ENCODE measurements around the gene TYSND1. TPM values are rescaled to one million over a fixed set of nuclear protein-coding genes. Genes with fewer than 3 reads are reported as not detected.
"Not testable (repeated sequence)": the region's sequence is repeated elsewhere in the genome, so short reads cannot be mapped to it uniquely, and the experiment has no call there.

Gene TYSND1
- total RNA-seq, 4 donors from 2014 or later = 18.6 to 48.8 (median 21.9) TPM

DNA sequence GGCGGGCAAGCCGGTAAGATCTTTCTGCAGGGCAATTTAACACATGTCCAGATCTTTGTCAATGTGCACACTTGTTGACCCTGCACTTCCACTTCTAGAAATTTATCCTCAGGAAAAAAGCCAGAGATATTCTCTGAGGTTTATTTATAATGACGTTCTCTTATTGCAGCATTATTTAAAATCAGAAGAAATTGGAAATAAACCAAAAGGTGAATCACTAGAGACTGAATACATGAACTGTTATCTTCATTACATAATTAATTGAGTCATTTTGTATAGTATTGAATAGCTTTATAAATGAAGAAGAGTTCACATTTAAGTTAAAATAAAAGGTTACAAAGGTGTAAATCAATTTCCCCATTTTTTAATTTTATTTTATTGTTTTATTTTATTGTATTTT is 40.1 kb upstream of the TYSND1 start:
- intact Hi-C loops (cut with DNase I; ENCODE audit: low total_unique reads) (no loop called here), in situ Hi-C loops (cut with MboI; ENCODE audit: low pct_ligation_motif_present in 1 of 4, low pct_unique_long_range_greater_than_20kb in 1 of 4, low sequenced_read_pairs in 3 of 4) (no loop called here)
- DNase-seq = no peak
- Histone ChIP-seq H3K36me3 (no peaks in the 10 kb centered on the region), H3K27ac (no peak overlapping the region), H3K4me3 (no peak overlapping the region), H3K27me3 (no peaks in the 10 kb centered on the region), H3K9me3 (no peaks in the 10 kb centered on the region), H3K4me1 (peaks cover 0 to 3% (median 0%) of the 10 kb centered on the region in 4 donors)
- 49 to 61% methylated on average over 3 of the region's 3 CpGs for WGBS, 2 donors (ENCODE audit: low coverage in 1 of 2)
- no peak for TF ChIP-seq EP300 (IDR thresholded peaks at IDR 0.05; ENCODE audit: low read depth)
- TF ChIP-seq POLR2AphosphoS5 (IDR thresholded peaks at IDR 0.05) = no peak
- no peak for TF ChIP-seq POLR2A (IDR thresholded peaks at IDR 0.05)
- TF ChIP-seq, protein P1, sequence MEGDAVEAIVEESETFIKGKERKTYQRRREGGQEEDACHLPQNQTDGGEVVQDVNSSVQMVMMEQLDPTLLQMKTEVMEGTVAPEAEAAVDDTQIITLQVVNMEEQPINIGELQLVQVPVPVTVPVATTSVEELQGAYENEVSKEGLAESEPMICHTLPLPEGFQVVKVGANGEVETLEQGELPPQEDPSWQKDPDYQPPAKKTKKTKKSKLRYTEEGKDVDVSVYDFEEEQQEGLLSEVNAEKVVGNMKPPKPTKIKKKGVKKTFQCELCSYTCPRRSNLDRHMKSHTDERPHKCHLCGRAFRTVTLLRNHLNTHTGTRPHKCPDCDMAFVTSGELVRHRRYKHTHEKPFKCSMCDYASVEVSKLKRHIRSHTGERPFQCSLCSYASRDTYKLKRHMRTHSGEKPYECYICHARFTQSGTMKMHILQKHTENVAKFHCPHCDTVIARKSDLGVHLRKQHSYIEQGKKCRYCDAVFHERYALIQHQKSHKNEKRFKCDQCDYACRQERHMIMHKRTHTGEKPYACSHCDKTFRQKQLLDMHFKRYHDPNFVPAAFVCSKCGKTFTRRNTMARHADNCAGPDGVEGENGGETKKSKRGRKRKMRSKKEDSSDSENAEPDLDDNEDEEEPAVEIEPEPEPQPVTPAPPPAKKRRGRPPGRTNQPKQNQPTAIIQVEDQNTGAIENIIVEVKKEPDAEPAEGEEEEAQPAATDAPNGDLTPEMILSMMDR (IDR thresholded peaks at IDR 0.05) = no peak

DNA sequence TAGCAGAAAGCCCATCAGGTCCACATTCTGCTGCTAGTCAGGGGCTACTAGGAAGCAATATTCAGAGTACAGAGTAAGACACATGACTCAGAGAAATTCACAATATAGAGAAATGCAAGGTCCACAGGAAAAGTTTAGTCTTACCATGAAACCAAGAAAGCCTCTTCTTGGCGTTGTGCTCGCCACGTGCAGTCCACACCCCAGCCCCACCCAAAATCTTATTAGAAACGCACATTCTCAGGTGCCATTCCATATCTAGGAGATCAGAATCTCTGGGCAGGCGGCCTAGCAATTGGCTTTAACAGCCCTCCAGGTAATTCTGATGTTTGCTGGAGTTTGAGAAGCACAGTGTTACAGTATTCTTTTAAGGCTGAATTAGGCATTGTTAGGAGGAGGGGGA is 39.6 kb upstream of the TYSND1 start:
- Histone ChIP-seq H3K9me3 (no peaks in the 10 kb centered on the region), H3K27me3 (no peaks in the 10 kb centered on the region), H3K4me3 (no peak overlapping the region), H3K36me3 (no peaks in the 10 kb centered on the region), H3K4me1 (no peaks in the 10 kb centered on the region), H3K27ac (no peak overlapping the region)
- no peak for TF ChIP-seq POLR2AphosphoS5 (IDR thresholded peaks at IDR 0.05)
- DNase-seq = no peak
- in situ Hi-C loops (cut with MboI; ENCODE audit: low pct_ligation_motif_present in 1 of 4, low pct_unique_long_range_greater_than_20kb in 1 of 4, low sequenced_read_pairs in 3 of 4) (no loop called here), intact Hi-C loops (cut with DNase I; ENCODE audit: low total_unique reads) (no loop called here)
- WGBS, 2 donors (ENCODE audit: low coverage in 1 of 2) = 20 to 43% methylated on average over 1 to 5 of the region's 5 CpGs

DNA sequence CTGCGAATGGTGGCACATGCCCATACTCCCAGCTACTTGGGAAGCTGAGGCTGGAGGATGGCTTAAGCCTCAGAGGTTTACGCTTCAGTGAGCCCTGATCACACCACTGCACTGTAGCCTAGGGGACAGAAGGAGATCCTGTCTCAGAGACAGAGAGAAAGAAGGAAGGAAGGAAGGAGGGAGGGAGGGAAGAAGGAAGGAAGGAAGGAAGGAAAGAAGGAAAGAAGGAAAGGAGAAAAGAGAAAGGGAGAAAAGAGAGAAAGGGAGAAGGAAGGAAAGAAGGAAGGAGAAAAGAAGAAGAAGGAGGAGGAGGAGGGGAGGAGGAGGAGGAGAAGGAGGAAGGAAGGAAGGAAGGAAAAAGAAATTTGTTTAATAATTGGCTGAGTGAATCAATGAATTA is 36.8 kb upstream of the TYSND1 start:
- TF ChIP-seq, protein P1 (IDR thresholded peaks at IDR 0.05) = no peak
- DNase-seq = no peak
- Histone ChIP-seq H3K27ac (no peak overlapping the region), H3K27me3 (no peaks in the 10 kb centered on the region), H3K9me3 (no peaks in the 10 kb centered on the region), H3K4me3 (no peak overlapping the region), H3K4me1 (no peaks in the 10 kb centered on the region), H3K36me3 (no peaks in the 10 kb centered on the region)
- in situ Hi-C loops (cut with MboI; ENCODE audit: low pct_ligation_motif_present in 1 of 4, low pct_unique_long_range_greater_than_20kb in 1 of 4, low sequenced_read_pairs in 3 of 4) = no loop called here
- WGBS, 2 donors (ENCODE audit: low coverage in 1 of 2) = 87% methylated on average over 2 of the region's 2 CpGs; no CpG with 5 or more reads in 1 of the 2 donors
- intact Hi-C loops (cut with DNase I; ENCODE audit: low total_unique reads) = no loop called here

DNA sequence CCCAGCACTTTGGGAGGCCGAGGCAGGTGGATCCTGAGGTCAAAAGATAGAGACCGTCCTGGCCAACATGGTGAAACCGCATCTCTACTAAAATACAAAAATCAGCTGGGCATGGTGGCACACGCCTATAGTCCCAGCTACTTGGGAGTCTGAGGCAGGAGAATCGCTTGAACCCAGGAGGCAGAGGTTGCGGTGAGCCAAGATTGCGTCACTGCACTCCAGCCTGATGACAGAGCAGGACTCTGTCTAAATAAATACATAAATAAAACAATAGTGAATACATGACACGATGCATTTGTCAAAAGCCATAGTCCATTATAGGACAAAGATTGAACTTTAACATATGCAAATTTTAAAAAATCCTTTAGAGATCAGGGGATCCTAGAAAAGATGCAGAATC is 32.7 kb upstream of the TYSND1 start:
- H3K4me3 ChIP-seq; H3K4me1 ChIP-seq; in situ Hi-C loops (cut with MboI; ENCODE audit: low pct_ligation_motif_present in 1 of 4, low pct_unique_long_range_greater_than_20kb in 1 of 4, low sequenced_read_pairs in 3 of 4); H3K27me3 ChIP-seq; DNase-seq; intact Hi-C loops (cut with DNase I; ENCODE audit: low total_unique reads); H3K27ac ChIP-seq; H3K36me3 ChIP-seq; H3K9me3 ChIP-seq: not testable (repeated sequence)
- WGBS, 2 donors (ENCODE audit: low coverage in 1 of 2) = 90 to 92% methylated on average over 8 of the region's 8 CpGs

DNA sequence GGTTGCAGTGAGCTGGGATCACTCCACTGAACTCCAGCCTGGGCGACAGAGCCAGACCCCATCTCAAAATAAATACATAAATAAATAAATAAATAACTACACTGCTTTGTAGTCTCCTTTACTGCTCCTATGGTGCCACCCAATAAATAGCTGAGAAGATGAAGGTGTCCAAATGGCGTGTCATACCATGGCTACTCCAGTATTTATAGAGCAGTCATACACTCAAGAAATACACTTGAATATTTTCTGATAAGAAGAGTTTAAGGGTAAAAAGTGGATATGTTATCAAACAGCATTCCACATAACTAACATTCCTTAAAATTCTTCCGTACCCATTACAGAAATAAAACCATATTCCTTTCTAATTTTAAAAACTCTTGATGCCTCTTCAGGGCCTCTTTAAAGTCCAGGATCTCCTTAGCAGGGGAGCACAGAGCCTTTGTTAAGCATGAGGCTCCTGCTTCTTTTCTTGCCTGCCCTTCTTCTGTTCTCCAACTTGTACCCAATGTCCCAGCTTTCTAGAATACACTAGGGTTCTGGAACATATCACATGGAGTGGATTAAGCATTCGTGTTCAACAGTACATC is 31.7 kb upstream of the TYSND1 start:
- WGBS, 2 donors (ENCODE audit: low coverage in 1 of 2) = 88 to 91% methylated on average over 4 of the region's 4 CpGs

More for the DNA sequence above, 31.7 kb upstream of the TYSND1 start:
- H3K36me3 ChIP-seq = no peaks in the 10 kb centered on the region
- no peak overlapping the region for H3K27ac ChIP-seq
- H3K4me1 ChIP-seq = peaks cover 0 to 12% (median 2%) of the 10 kb centered on the region in 4 donors
- TF ChIP-seq POLR2AphosphoS5 (IDR thresholded peaks at IDR 0.05) (no peak), EP300 (IDR thresholded peaks at IDR 0.05; ENCODE audit: low read depth) (no peak), POLR2A (IDR thresholded peaks at IDR 0.05) (no peak)
- TF ChIP-seq, protein P1 (IDR thresholded peaks at IDR 0.05) = no peak
- intact Hi-C loops (cut with DNase I; ENCODE audit: low total_unique reads) = no loop called here
- in situ Hi-C loops (cut with MboI; ENCODE audit: low pct_ligation_motif_present in 1 of 4, low pct_unique_long_range_greater_than_20kb in 1 of 4, low sequenced_read_pairs in 3 of 4) = no loop called here
- DNase-seq = no peak
- no peaks in the 10 kb centered on the region for H3K9me3 ChIP-seq
- no peak overlapping the region for H3K4me3 ChIP-seq
- H3K27me3 ChIP-seq = no peaks in the 10 kb centered on the region

Data from transverse colon (tissue), 4 donors.